Natural killer cell (primary cell): ENCODE measurements around the gene OR4D1. TPM values are rescaled to one million over a fixed set of nuclear protein-coding genes. Genes with fewer than 3 reads are reported as not detected.

Experiments
- ATAC-seq, 3 donors: fragments of 150-1000 bp in 2 of 3; fragments of 200-7000 bp in 1 of 3; cut with Tn5 transposase; 1 replicate in 1 of 3; 2 replicates in 2 of 3; pipeline ENCODE4 v1.10.0; 2021; ENCODE audit warnings: mild to moderate bottlenecking in 2 of 3, moderate library complexity in 2 of 3
- DNase-seq, 2 donors: peaks; one replicate each; pipeline versions ENCODE4 v3.0.0 to v3.0.0-alpha.2; 2013 to 2021; ENCODE audit warnings: mixed read lengths in 1 of 2
- H3K27ac ChIP-seq: one replicate; pipeline ENCODE4 v1.5.1; 2013; ENCODE audit warnings: mild to moderate bottlenecking, low read length
- H3K27me3 ChIP-seq: one replicate; pipeline ENCODE4 v1.6.1; 2013; ENCODE audit warnings: low read length; ENCODE audit not compliant: control insufficient read depth, insufficient read depth
- H3K36me3 ChIP-seq: one replicate; pipeline ENCODE4 v1.6.1; 2013; ENCODE audit warnings: low read length; ENCODE audit not compliant: control insufficient read depth, insufficient read depth
- H3K4me1 ChIP-seq: one replicate; pipeline ENCODE4 v1.6.1; 2013; ENCODE audit warnings: low read length; ENCODE audit not compliant: control insufficient read depth, insufficient read depth
- H3K4me3 ChIP-seq: one replicate; pipeline ENCODE4 v1.5.1; 2013; ENCODE audit warnings: low read length
- H3K9me3 ChIP-seq: one replicate; pipeline ENCODE4 v1.6.1; 2013; ENCODE audit warnings: low read length; ENCODE audit not compliant: control insufficient read depth, insufficient read depth
- H3K27ac Mint-ChIP-seq, 2 donors: one replicate each; pipeline ENCODE4 v1.8.0; 2022; ENCODE audit warnings: mild to moderate bottlenecking in 2 of 2, mixed read lengths in 2 of 2, moderate library complexity in 1 of 2
- H3K27me3 Mint-ChIP-seq, 2 donors: one replicate each; pipeline ENCODE4 v1.8.0; 2022; ENCODE audit warnings: low read depth in 2 of 2, mixed read lengths in 2 of 2
- H3K36me3 Mint-ChIP-seq: one replicate; pipeline ENCODE4 v1.8.0; 2022; ENCODE audit warnings: mixed read lengths
- H3K4me1 Mint-ChIP-seq, 2 donors: one replicate each; pipeline ENCODE4 v1.8.0; 2022; ENCODE audit warnings: mixed read lengths in 2 of 2
- H3K4me3 Mint-ChIP-seq: one replicate; pipeline ENCODE4 v1.8.0; 2022; ENCODE audit warnings: mild to moderate bottlenecking, moderate library complexity, mixed read lengths
- H3K9me3 Mint-ChIP-seq, 2 donors: one replicate each; pipeline ENCODE4 v1.8.0; 2022; ENCODE audit warnings: mixed read lengths in 2 of 2
- WGBS: methylation state at CpG from one replicate; pipeline ENCODE4 v1.1.7; 2013; ENCODE audit warnings: missing lambda C conversion rate; ENCODE audit not compliant: insufficient coverage; 5-methylcytosine and 5-hydroxymethylcytosine counted together
- intact Hi-C: fragments of 100-400 bp; cut with micrococcal nuclease; formaldehyde crosslinking; loops from one replicate; pipeline ENCODE4 v1.14.2; 2022
- total RNA-seq, 4 donors: library from RNA; stranded (reverse); fragments of 120-200 nt in 1 of 4; gene quantifications; one replicate each; pipeline versions ENCODE4 v1.2.3 to v1.2.4, GENCODE V29; 2013 to 2022
- TF ChIP-seq, protein P1 (sequence below): fragments of 200-600 bp; IDR thresholded peaks from one replicate; pipeline ENCODE4 v1.8.0; 2022; ENCODE audit warnings: antibody characterized with exemption

Gene OR4D1
- total RNA-seq, 3 donors from 2014 or later (not counting 1 experiment from before 2014, with no cell fraction given): 1.0 to 1.6 (median 1.2) TPM

DNA sequence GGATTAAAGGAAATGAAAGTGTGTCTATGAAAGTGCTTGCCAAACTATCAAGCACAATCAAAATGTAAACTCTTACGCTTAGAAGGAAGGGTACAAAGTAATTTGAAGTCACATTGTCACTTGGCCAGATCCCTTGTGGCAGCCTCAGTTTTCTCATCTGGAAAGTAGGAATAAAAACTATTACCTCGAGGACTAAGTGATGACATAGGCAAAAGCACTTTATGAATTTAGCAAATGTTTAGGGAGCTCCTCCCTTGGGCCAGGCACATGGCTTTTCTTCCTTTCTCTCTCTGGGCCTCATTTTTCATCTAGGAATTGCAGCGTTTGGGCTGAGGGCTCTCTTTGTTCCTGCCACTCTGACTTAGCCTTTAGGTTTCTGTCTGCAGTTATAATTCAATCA lies 36.5 kb upstream of the OR4D1 start:
- ATAC-seq (no peak), DNase-seq (no peak)
- no peaks in the 10 kb centered on the region for H3K9me3 Mint-ChIP-seq
- Histone ChIP-seq H3K27me3 (no peaks in the 10 kb centered on the region), H3K27ac (no peak overlapping the region), H3K9me3 (no peaks in the 10 kb centered on the region), H3K36me3 (no peaks in the 10 kb centered on the region), H3K4me1 (no peaks in the 10 kb centered on the region), H3K4me3 (no peak overlapping the region)
- WGBS: 91% methylated on average over 3 of the region's 3 CpGs
- H3K4me1 Mint-ChIP-seq: no peaks in the 10 kb centered on the region
- TF ChIP-seq, protein P1, sequence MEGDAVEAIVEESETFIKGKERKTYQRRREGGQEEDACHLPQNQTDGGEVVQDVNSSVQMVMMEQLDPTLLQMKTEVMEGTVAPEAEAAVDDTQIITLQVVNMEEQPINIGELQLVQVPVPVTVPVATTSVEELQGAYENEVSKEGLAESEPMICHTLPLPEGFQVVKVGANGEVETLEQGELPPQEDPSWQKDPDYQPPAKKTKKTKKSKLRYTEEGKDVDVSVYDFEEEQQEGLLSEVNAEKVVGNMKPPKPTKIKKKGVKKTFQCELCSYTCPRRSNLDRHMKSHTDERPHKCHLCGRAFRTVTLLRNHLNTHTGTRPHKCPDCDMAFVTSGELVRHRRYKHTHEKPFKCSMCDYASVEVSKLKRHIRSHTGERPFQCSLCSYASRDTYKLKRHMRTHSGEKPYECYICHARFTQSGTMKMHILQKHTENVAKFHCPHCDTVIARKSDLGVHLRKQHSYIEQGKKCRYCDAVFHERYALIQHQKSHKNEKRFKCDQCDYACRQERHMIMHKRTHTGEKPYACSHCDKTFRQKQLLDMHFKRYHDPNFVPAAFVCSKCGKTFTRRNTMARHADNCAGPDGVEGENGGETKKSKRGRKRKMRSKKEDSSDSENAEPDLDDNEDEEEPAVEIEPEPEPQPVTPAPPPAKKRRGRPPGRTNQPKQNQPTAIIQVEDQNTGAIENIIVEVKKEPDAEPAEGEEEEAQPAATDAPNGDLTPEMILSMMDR: no peak
- H3K27ac Mint-ChIP-seq: no peak overlapping the region
- H3K27me3 Mint-ChIP-seq: peaks cover 0 to 8% of the 10 kb centered on the region in 2 donors
- intact Hi-C loops: loop anchor here (2.0 to 5.0 kb wide), 2 partner anchors 104 to 981 kb away; partner anchors contain the start of gene SRSF1
- H3K36me3 Mint-ChIP-seq: no peaks in the 10 kb centered on the region
- H3K4me3 Mint-ChIP-seq: no peak overlapping the region

GRCh38 chr17:58112970-58113631 lies 35.1 kb upstream of the OR4D1 start:
- H3K9me3 ChIP-seq: no peaks in the 10 kb centered on the region
- Mint-ChIP-seq H3K4me1 (no peaks in the 10 kb centered on the region), H3K4me3 (no peak overlapping the region), H3K27ac (no peak overlapping the region), H3K9me3 (no peaks in the 10 kb centered on the region), H3K36me3 (no peaks in the 10 kb centered on the region), H3K27me3 (peaks cover 0 to 10% of the 10 kb centered on the region in 2 donors)
- ATAC-seq (peak; percentile 83 to 99 (median 97)), DNase-seq (peak; percentile 72 to 90)
- no peaks in the 10 kb centered on the region for H3K27me3 ChIP-seq
- TF ChIP-seq, protein P1: peak; percentile 94
- 40% methylated on average over 17 of the region's 17 CpGs for whole genome bisulfite sequencing
- H3K36me3 ChIP-seq: no peaks in the 10 kb centered on the region
- H3K4me3 ChIP-seq: no peak overlapping the region
- H3K27ac ChIP-seq: no peak overlapping the region
- intact Hi-C loops: loop anchor here (1.0 to 5.0 kb wide), 4 partner anchors 106 to 982 kb away; partner anchors contain the start of gene SRSF1
- H3K4me1 ChIP-seq: no peaks in the 10 kb centered on the region

DNA sequence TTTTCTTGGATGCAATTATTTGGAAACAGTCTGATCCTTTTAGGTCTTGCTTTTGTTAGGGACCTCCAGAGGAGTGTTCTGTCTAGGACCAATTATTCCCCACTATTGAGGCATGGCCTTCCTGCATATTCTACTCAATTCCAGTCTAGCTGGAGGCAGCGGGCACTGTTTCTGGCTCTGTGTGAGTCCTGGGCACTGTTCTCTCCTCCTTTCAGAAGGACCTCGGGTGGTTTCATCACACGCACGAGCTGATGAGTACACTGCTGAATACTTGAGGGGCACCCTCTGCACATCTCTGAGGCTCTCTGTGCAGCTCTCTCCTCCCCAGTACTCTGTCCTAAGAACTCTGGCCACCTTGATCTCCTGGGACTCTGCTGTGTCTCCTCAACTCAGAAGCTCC lies 34.2 kb upstream of the OR4D1 start:
- intact Hi-C loops: loop anchor here (1.0 to 5.0 kb wide), 4 partner anchors 107 to 983 kb away; partner anchors contain the start of gene SRSF1
- no peak overlapping the region for H3K27ac Mint-ChIP-seq
- H3K4me1 ChIP-seq: no peaks in the 10 kb centered on the region
- H3K27me3 Mint-ChIP-seq: peaks cover 0 to 13% of the 10 kb centered on the region in 2 donors
- DNase-seq (no peak), ATAC-seq (no peak)
- 85% methylated on average over 4 of the region's 4 CpGs for WGBS
- H3K4me1 Mint-ChIP-seq: no peaks in the 10 kb centered on the region
- TF ChIP-seq, protein P1: no peak
- H3K4me3 ChIP-seq: no peak overlapping the region
- H3K36me3 Mint-ChIP-seq: no peaks in the 10 kb centered on the region
- H3K4me3 Mint-ChIP-seq: no peak overlapping the region
- no peak overlapping the region for H3K27ac ChIP-seq
- H3K9me3 ChIP-seq: no peaks in the 10 kb centered on the region
- no peaks in the 10 kb centered on the region for H3K9me3 Mint-ChIP-seq
- H3K36me3 ChIP-seq: no peaks in the 10 kb centered on the region
- no peaks in the 10 kb centered on the region for H3K27me3 ChIP-seq
